PFSK-1 (cell line): Measurements from ENCODE around the gene KDR.

Source experiments
- FOXP2 ChIP-seq: optimal IDR thresholded peaks from 2 replicates; pipeline ENCODE3; 2011; ENCODE audit warnings: borderline replicate concordance, control low read depth, inconsistent platforms; ENCODE audit not compliant: insufficient read depth; ENCODE audit errors: extremely low read length, extremely low read depth
- POLR2AphosphoS5 ChIP-seq: IDR thresholded peaks from 2 replicates; pipeline ENCODE4 v1.6.1; 2012; ENCODE audit warnings: low read depth, mild to moderate bottlenecking, control low read depth, low read length, moderate library complexity
- REST ChIP-seq, 2 experiments: IDR thresholded peaks; 2 replicates each; pipeline versions ENCODE4 v1.6.1 to v1.8.0; 2011 to 2012; ENCODE audit warnings: low read depth in 2 of 2, low read length in 2 of 2, control low read depth in 1 of 2, inconsistent platforms in 1 of 2, mild to moderate bottlenecking in 1 of 2, moderate library complexity in 1 of 2; ENCODE audit not compliant: insufficient read depth in 1 of 2
- SIN3A ChIP-seq: IDR thresholded peaks from 2 replicates; pipeline ENCODE4 v1.6.1; 2012; ENCODE audit warnings: mild to moderate bottlenecking, low read length, moderate library complexity, borderline replicate concordance; ENCODE audit not compliant: insufficient read depth
- TAF1 ChIP-seq: IDR thresholded peaks from 2 replicates; pipeline ENCODE4 v1.6.1; 2012; ENCODE audit warnings: low read length, control low read depth, borderline replicate concordance; ENCODE audit not compliant: insufficient read depth

Gene KDR

GRCh38 chr4:55068522-55068921 lies 56.9 kb downstream of the KDR start:
- no peak for TF ChIP-seq TAF1
- no peak for TF ChIP-seq FOXP2
- TF ChIP-seq POLR2AphosphoS5, result no peak
- TF ChIP-seq REST (IDR thresholded peaks at IDR 0.05; ENCODE audit: insufficient read depth in 1 of 2, low read depth in 2 of 2, low read length in 2 of 2), result no peak
- TF ChIP-seq SIN3A, result no peak

GRCh38 chr4:55066018-55066417 lies 59.4 kb downstream of the KDR start:
- TF ChIP-seq POLR2AphosphoS5 (no peak), REST (IDR thresholded peaks at IDR 0.05; ENCODE audit: insufficient read depth in 1 of 2, low read depth in 2 of 2, low read length in 2 of 2) (no peak), FOXP2 (no peak), TAF1 (no peak), SIN3A (no peak)

- TF ChIP-seq TAF1, result no peak
Measured at GRCh38 chr4:55055529-55055928, 69.9 kb downstream of the KDR start.

GRCh38 chr4:55051532-55051931 lies 73.9 kb downstream of the KDR start:
- TF ChIP-seq POLR2AphosphoS5 (no peak), SIN3A (no peak), REST (IDR thresholded peaks at IDR 0.05; ENCODE audit: insufficient read depth in 1 of 2, low read depth in 2 of 2, low read length in 2 of 2) (no peak), FOXP2 (no peak), TAF1 (no peak)

- no peak for TF ChIP-seq SIN3A
- TF ChIP-seq TAF1, result no peak
- TF ChIP-seq FOXP2, result no peak
- no peak for TF ChIP-seq POLR2AphosphoS5
- TF ChIP-seq REST (IDR thresholded peaks at IDR 0.05; ENCODE audit: insufficient read depth in 1 of 2, low read depth in 2 of 2, low read length in 2 of 2), result no peak
Measured at GRCh38 chr4:55050418-55050950, 74.9 kb downstream of the KDR start.
